Measurements from ENCODE around the gene ELMO1. TPM values are rescaled to one million over a fixed set of nuclear protein-coding genes. Genes with fewer than 3 reads are reported as not detected.

ELMO1 gene
- total RNA-seq, 1 experiment from 2014 or later, result 137 TPM

GRCh38 chr7:37432281-37432920, 16.3 kb downstream of the ELMO1 start:
- Histone ChIP-seq H3K9me2 (replicated peaks; ENCODE audit: insufficient read depth, low read length) (no peaks in the 10 kb centered on the region), H3K9me3 (ENCODE audit: low read length) (no peaks in the 10 kb centered on the region), H3K27ac (ENCODE audit: low read length) (no peak overlapping the region), H3K4me1 (ENCODE audit: low read length) (no peaks in the 10 kb centered on the region), H4K20me1 (ENCODE audit: insufficient read depth, low read depth, low read length) (no peaks in the 10 kb centered on the region; the same call in 1 of the 2 replicates), H3K9ac (ENCODE audit: low read length) (no peak overlapping the region), H3K27me3 (ENCODE audit: low read length) (no peaks in the 10 kb centered on the region), H3K79me2 (ENCODE audit: low read length) (no peaks in the 10 kb centered on the region), H2AFZ (ENCODE audit: low read length) (no peak overlapping the region), H3K36me3 (ENCODE audit: insufficient read depth, low read length) (no peaks in the 10 kb centered on the region), H3K4me2 (ENCODE audit: low read depth, low read length, poor library complexity, severe bottlenecking) (no peak overlapping the region), H3K4me3 (ENCODE audit: low read length) (no peak overlapping the region)
- no peak for DNase-seq

- Histone ChIP-seq H3K4me3 (ENCODE audit: low read length) (no peak overlapping the region), H3K4me2 (ENCODE audit: low read depth, low read length, poor library complexity, severe bottlenecking) (no peak overlapping the region), H4K20me1 (ENCODE audit: insufficient read depth, low read depth, low read length) (no peaks in the 10 kb centered on the region; the same call in 1 of the 2 replicates), H2AFZ (ENCODE audit: low read length) (no peak overlapping the region), H3K9me3 (ENCODE audit: low read length) (no peaks in the 10 kb centered on the region), H3K27ac (ENCODE audit: low read length) (no peak overlapping the region), H3K27me3 (ENCODE audit: low read length) (no peaks in the 10 kb centered on the region), H3K36me3 (ENCODE audit: insufficient read depth, low read length) (no peaks in the 10 kb centered on the region), H3K4me1 (ENCODE audit: low read length) (no peaks in the 10 kb centered on the region), H3K79me2 (ENCODE audit: low read length) (no peaks in the 10 kb centered on the region), H3K9me2 (replicated peaks; ENCODE audit: insufficient read depth, low read length) (no peaks in the 10 kb centered on the region), H3K9ac (ENCODE audit: low read length) (no peak overlapping the region)
- DNase-seq, result no peak
These were observed 17.3 kb downstream of the ELMO1 start for GRCh38 chr7:37431413-37431812.

GRCh38 chr7:37430640-37431039, 18.0 kb downstream of the ELMO1 start:
- Histone ChIP-seq H2AFZ (ENCODE audit: low read length) (no peak overlapping the region), H3K4me3 (ENCODE audit: low read length) (no peak overlapping the region), H3K27ac (ENCODE audit: low read length) (no peak overlapping the region), H3K79me2 (ENCODE audit: low read length) (no peaks in the 10 kb centered on the region), H3K9me3 (ENCODE audit: low read length) (no peaks in the 10 kb centered on the region), H3K27me3 (ENCODE audit: low read length) (no peaks in the 10 kb centered on the region), H3K4me1 (ENCODE audit: low read length) (no peaks in the 10 kb centered on the region), H3K4me2 (ENCODE audit: low read depth, low read length, poor library complexity, severe bottlenecking) (no peak overlapping the region), H3K36me3 (ENCODE audit: insufficient read depth, low read length) (no peaks in the 10 kb centered on the region), H4K20me1 (ENCODE audit: insufficient read depth, low read depth, low read length) (no peaks in the 10 kb centered on the region; the same call in 1 of the 2 replicates), H3K9me2 (replicated peaks; ENCODE audit: insufficient read depth, low read length) (no peaks in the 10 kb centered on the region), H3K9ac (ENCODE audit: low read length) (no peak overlapping the region)
- no peak for DNase-seq

DNA sequence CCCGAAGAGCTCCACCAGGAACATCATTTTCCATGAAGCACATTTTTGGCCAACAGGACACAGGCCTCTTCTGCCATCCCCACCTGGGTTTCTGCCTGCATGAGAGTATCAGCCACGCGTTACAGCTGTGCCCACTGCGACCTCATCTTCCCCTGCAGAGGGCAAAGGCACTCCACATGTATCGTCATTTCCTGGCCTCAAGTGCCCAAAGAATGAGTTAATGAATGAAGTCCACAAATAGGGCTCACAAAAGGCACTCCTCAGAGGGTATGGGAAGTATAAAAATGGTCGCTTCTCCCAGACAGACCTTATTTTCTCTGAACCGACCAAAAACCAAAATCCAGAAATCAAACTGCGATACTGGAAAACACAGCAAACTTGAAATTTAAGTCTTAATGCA, 18.5 kb downstream of the ELMO1 start:
- no peaks in the 10 kb centered on the region for H3K4me1 ChIP-seq (ENCODE audit: low read length)
- no peak overlapping the region for H3K9ac ChIP-seq (ENCODE audit: low read length)
- no peaks in the 10 kb centered on the region for H3K27me3 ChIP-seq (ENCODE audit: low read length)
- DNase-seq, result no peak
- no peak overlapping the region for H2AFZ ChIP-seq (ENCODE audit: low read length)
- H3K79me2 ChIP-seq (ENCODE audit: low read length), result no peaks in the 10 kb centered on the region
- H3K4me3 ChIP-seq (ENCODE audit: low read length), result no peak overlapping the region
- H3K9me2 ChIP-seq (replicated peaks; ENCODE audit: insufficient read depth, low read length), result no peaks in the 10 kb centered on the region
- H3K36me3 ChIP-seq (ENCODE audit: insufficient read depth, low read length), result no peaks in the 10 kb centered on the region
- no peaks in the 10 kb centered on the region for H3K9me3 ChIP-seq (ENCODE audit: low read length)
- no peak overlapping the region for H3K4me2 ChIP-seq (ENCODE audit: low read depth, low read length, poor library complexity, severe bottlenecking)
- no peak overlapping the region for H3K27ac ChIP-seq (ENCODE audit: low read length)
- H4K20me1 ChIP-seq (ENCODE audit: insufficient read depth, low read depth, low read length), result no peaks in the 10 kb centered on the region; the same call in 1 of the 2 replicates

DNA sequence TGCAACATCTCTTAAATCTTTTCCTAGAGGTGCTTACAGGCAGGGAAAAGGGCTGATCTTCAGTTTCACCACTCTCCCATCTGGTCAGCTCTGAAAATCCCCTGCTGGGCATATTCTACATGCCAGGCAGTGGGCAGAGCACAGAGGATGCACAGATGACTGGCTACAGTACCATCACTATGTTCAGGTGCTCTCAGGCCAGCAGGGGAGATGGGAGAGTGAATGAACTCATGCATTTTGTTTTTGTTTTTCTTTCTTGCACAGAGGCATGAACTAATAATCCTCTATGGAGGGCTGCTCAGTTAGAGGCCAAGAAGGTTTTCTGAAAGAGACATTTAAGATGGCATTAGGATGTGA, 19.3 kb downstream of the ELMO1 start:
- no peaks in the 10 kb centered on the region for H3K79me2 ChIP-seq (ENCODE audit: low read length)

GRCh38 chr7:37428681-37429434, 19.8 kb downstream of the ELMO1 start:
- DNase-seq, result no peak
- no peaks in the 10 kb centered on the region for H3K79me2 ChIP-seq (ENCODE audit: low read length)
- no peaks in the 10 kb centered on the region for H3K9me2 ChIP-seq (replicated peaks; ENCODE audit: insufficient read depth, low read length)
- no peaks in the 10 kb centered on the region for H3K27me3 ChIP-seq (ENCODE audit: low read length)
- H3K9me3 ChIP-seq (ENCODE audit: low read length), result no peaks in the 10 kb centered on the region
- no peaks in the 10 kb centered on the region; the same call in 1 of the 2 replicates for H4K20me1 ChIP-seq (ENCODE audit: insufficient read depth, low read depth, low read length)
- no peaks in the 10 kb centered on the region for H3K4me1 ChIP-seq (ENCODE audit: low read length)
- H2AFZ ChIP-seq (ENCODE audit: low read length), result no peak overlapping the region
- no peak overlapping the region for H3K27ac ChIP-seq (ENCODE audit: low read length)
- no peak overlapping the region for H3K4me3 ChIP-seq (ENCODE audit: low read length)
- H3K36me3 ChIP-seq (ENCODE audit: insufficient read depth, low read length), result no peaks in the 10 kb centered on the region
- H3K9ac ChIP-seq (ENCODE audit: low read length), result no peak overlapping the region
- H3K4me2 ChIP-seq (ENCODE audit: low read depth, low read length, poor library complexity, severe bottlenecking), result no peak overlapping the region

More for the DNA sequence above, 19.3 kb downstream of the ELMO1 start:
- Histone ChIP-seq H3K9ac (ENCODE audit: low read length) (no peak overlapping the region), H3K9me2 (replicated peaks; ENCODE audit: insufficient read depth, low read length) (no peaks in the 10 kb centered on the region), H3K9me3 (ENCODE audit: low read length) (no peaks in the 10 kb centered on the region), H2AFZ (ENCODE audit: low read length) (no peak overlapping the region), H3K27ac (ENCODE audit: low read length) (no peak overlapping the region), H3K27me3 (ENCODE audit: low read length) (no peaks in the 10 kb centered on the region), H4K20me1 (ENCODE audit: insufficient read depth, low read depth, low read length) (no peaks in the 10 kb centered on the region; the same call in 1 of the 2 replicates), H3K4me2 (ENCODE audit: low read depth, low read length, poor library complexity, severe bottlenecking) (no peak overlapping the region), H3K36me3 (ENCODE audit: insufficient read depth, low read length) (no peaks in the 10 kb centered on the region), H3K4me1 (ENCODE audit: low read length) (no peaks in the 10 kb centered on the region), H3K4me3 (ENCODE audit: low read length) (no peak overlapping the region)
- DNase-seq, result no peak

DNA sequence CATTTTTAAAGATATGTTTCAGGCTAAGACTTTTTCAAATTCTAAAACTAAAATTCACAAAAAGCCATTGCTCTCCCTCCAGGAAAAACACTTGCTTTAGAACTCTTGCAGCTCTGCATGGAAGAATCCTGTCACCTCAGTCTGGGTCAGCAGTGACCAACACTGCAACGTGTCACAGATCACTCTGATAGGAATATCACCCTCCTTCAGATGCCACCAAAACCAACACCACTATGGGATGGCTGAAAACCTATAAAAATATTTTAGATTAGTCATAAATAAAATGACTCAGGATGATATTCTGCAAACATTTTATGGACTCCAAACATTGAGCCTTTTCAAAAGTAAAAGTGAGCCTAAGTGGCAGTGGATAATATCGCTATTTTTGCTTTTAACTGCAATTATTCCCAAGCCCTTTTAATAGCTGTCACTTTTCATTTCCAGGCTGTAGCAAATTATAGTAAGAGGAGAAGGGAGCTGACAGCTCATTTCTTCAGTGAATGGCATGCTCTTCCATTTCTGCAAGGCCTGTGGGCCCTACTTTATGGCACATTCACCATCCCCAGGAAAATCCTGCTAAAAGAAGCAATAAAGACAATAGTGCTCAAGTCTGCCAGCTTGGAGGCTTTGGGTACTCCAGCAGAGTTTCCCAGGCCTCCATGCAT, 21.3 kb downstream of the ELMO1 start:
- H3K79me2 ChIP-seq (ENCODE audit: low read length), result no peaks in the 10 kb centered on the region
- no peak overlapping the region for H3K4me2 ChIP-seq (ENCODE audit: low read depth, low read length, poor library complexity, severe bottlenecking)
- H3K27ac ChIP-seq (ENCODE audit: low read length), result no peak overlapping the region
- no peak overlapping the region for H3K9ac ChIP-seq (ENCODE audit: low read length)
- no peak overlapping the region for H3K4me3 ChIP-seq (ENCODE audit: low read length)
- no peak overlapping the region for H2AFZ ChIP-seq (ENCODE audit: low read length)
- H4K20me1 ChIP-seq (ENCODE audit: insufficient read depth, low read depth, low read length), result no peaks in the 10 kb centered on the region; the same call in 1 of the 2 replicates
- no peak for DNase-seq
- no peaks in the 10 kb centered on the region for H3K9me3 ChIP-seq (ENCODE audit: low read length)
- H3K4me1 ChIP-seq (ENCODE audit: low read length), result no peaks in the 10 kb centered on the region
- no peaks in the 10 kb centered on the region for H3K9me2 ChIP-seq (replicated peaks; ENCODE audit: insufficient read depth, low read length)
- H3K36me3 ChIP-seq (ENCODE audit: insufficient read depth, low read length), result no peaks in the 10 kb centered on the region
- no peaks in the 10 kb centered on the region for H3K27me3 ChIP-seq (ENCODE audit: low read length)

- Histone ChIP-seq H3K9ac (ENCODE audit: low read length) (no peak overlapping the region), H3K27ac (ENCODE audit: low read length) (no peak overlapping the region), H3K79me2 (ENCODE audit: low read length) (no peaks in the 10 kb centered on the region), H2AFZ (ENCODE audit: low read length) (no peak overlapping the region), H3K9me3 (ENCODE audit: low read length) (no peaks in the 10 kb centered on the region), H3K36me3 (ENCODE audit: insufficient read depth, low read length) (no peaks in the 10 kb centered on the region), H3K9me2 (replicated peaks; ENCODE audit: insufficient read depth, low read length) (no peaks in the 10 kb centered on the region), H3K4me3 (ENCODE audit: low read length) (no peak overlapping the region), H4K20me1 (ENCODE audit: insufficient read depth, low read depth, low read length) (no peaks in the 10 kb centered on the region; the same call in 1 of the 2 replicates), H3K4me2 (ENCODE audit: low read depth, low read length, poor library complexity, severe bottlenecking) (no peak overlapping the region), H3K4me1 (ENCODE audit: low read length) (no peaks in the 10 kb centered on the region), H3K27me3 (ENCODE audit: low read length) (no peaks in the 10 kb centered on the region)
- DNase-seq, result no peak
These were observed 23.2 kb downstream of the ELMO1 start for GRCh38 chr7:37425498-37425897.
